WERI-Rb-1 (cell line): ENCODE data around the gene RBPJ.

Experiments
- DNase-seq: peaks from one replicate; pipeline ENCODE4 v3.0.0-alpha.2; 2020
- H3K27ac ChIP-seq: fragments of 250-450 bp; sonication (Bioruptor Pico); 2 replicates; pipeline ENCODE4 v1.5.1; 2020; ENCODE audit warnings: mild to moderate bottlenecking, moderate library complexity
- H3K27me3 ChIP-seq: fragments of 250-450 bp; sonication (Bioruptor Pico); 2 replicates; pipeline ENCODE4 v1.5.1; 2021; ENCODE audit warnings: mild to moderate bottlenecking, low read depth, moderate library complexity; ENCODE audit not compliant: insufficient read depth, severe bottlenecking
- H3K36me3 ChIP-seq: fragments of 250-450 bp; sonication (Bioruptor Pico); 2 replicates; pipeline ENCODE4 v1.5.1; 2020; ENCODE audit warnings: mild to moderate bottlenecking, moderate library complexity
- H3K4me3 ChIP-seq: 2 replicates; pipeline ENCODE4 v1.5.1; 2011; ENCODE audit warnings: low read depth, mild to moderate bottlenecking, control low read depth, low read length
- H3K9me3 ChIP-seq: fragments of 250-450 bp; sonication (Bioruptor Pico); 2 replicates; pipeline ENCODE4 v1.5.1; 2021; ENCODE audit warnings: mild to moderate bottlenecking, moderate library complexity; ENCODE audit not compliant: severe bottlenecking
- TF ChIP-seq, protein P1 (sequence below): IDR thresholded peaks from 2 replicates; pipeline ENCODE4 v1.5.1; 2011; ENCODE audit warnings: low read depth, mild to moderate bottlenecking, control low read depth, inconsistent platforms, low read length

RBPJ gene

DNA sequence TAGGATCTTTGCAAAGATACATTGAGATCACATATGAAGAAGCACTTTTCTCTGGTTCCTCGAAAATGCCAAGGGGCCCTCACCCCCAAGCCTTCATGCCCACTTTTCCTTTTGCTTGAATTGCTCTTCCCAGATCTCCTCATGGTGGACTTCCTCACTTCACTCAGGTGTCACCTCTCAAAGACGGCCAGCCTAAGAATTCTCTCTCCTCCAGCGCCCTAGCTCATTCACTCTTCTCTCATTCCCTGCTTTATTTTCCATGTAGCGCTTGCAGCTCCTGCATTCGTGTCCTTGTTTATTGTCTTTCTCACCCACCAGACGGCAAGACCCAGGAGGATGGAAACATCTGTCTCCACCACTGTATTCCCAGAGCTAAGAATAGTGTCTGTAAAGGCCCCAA, 136.6 kb downstream of the RBPJ start:
- Histone ChIP-seq H3K36me3 (no peaks in the 10 kb centered on the region), H3K27me3 (no peaks in the 10 kb centered on the region), H3K9me3 (peaks cover 6% of the 10 kb centered on the region), H3K4me3 (no peak overlapping the region), H3K27ac (no peak overlapping the region)
- no peak for DNase-seq
- TF ChIP-seq, protein P1, sequence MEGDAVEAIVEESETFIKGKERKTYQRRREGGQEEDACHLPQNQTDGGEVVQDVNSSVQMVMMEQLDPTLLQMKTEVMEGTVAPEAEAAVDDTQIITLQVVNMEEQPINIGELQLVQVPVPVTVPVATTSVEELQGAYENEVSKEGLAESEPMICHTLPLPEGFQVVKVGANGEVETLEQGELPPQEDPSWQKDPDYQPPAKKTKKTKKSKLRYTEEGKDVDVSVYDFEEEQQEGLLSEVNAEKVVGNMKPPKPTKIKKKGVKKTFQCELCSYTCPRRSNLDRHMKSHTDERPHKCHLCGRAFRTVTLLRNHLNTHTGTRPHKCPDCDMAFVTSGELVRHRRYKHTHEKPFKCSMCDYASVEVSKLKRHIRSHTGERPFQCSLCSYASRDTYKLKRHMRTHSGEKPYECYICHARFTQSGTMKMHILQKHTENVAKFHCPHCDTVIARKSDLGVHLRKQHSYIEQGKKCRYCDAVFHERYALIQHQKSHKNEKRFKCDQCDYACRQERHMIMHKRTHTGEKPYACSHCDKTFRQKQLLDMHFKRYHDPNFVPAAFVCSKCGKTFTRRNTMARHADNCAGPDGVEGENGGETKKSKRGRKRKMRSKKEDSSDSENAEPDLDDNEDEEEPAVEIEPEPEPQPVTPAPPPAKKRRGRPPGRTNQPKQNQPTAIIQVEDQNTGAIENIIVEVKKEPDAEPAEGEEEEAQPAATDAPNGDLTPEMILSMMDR: no peak

DNA sequence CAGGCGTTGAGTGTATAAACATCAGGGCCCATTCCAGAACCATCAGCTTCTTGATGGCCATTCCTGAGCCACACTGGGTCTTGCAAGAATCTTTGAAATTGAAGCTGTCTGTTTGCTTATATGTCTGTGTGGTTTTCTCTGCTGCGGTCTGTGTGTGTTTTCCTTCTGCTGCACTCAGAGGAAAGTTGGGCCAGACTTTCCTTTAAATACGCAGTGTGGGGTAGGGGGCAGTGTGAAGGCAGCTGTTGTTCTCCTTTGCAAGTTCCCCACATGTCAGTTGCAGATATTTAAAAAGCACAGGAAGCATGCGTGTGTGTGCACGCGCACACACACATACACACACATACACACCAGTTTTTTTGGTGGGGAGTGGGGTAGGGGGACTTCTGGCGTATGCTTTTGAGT, 137.3 kb downstream of the RBPJ start:
- no peaks in the 10 kb centered on the region for H3K27me3 ChIP-seq
- peaks cover 6% of the 10 kb centered on the region for H3K9me3 ChIP-seq
- no peak overlapping the region for H3K27ac ChIP-seq
- H3K36me3 ChIP-seq: no peaks in the 10 kb centered on the region
- no peak overlapping the region for H3K4me3 ChIP-seq
- no peak for DNase-seq
- TF ChIP-seq, protein P1: no peak

- H3K4me3 ChIP-seq: 0 out of 2 replicates have a peak overlapping the region, but pooled peaks have one; percentile 11
- no peaks in the 10 kb centered on the region for H3K27me3 ChIP-seq
- no peaks in the 10 kb centered on the region for H3K36me3 ChIP-seq
- H3K9me3 ChIP-seq: peaks cover 2% of the 10 kb centered on the region
- TF ChIP-seq, protein P1: peak; percentile 54
- DNase-seq: no peak
- no peak overlapping the region for H3K27ac ChIP-seq
These were observed 138.4 kb downstream of the RBPJ start for GRCh38 chr4:26459054-26459755.

DNA sequence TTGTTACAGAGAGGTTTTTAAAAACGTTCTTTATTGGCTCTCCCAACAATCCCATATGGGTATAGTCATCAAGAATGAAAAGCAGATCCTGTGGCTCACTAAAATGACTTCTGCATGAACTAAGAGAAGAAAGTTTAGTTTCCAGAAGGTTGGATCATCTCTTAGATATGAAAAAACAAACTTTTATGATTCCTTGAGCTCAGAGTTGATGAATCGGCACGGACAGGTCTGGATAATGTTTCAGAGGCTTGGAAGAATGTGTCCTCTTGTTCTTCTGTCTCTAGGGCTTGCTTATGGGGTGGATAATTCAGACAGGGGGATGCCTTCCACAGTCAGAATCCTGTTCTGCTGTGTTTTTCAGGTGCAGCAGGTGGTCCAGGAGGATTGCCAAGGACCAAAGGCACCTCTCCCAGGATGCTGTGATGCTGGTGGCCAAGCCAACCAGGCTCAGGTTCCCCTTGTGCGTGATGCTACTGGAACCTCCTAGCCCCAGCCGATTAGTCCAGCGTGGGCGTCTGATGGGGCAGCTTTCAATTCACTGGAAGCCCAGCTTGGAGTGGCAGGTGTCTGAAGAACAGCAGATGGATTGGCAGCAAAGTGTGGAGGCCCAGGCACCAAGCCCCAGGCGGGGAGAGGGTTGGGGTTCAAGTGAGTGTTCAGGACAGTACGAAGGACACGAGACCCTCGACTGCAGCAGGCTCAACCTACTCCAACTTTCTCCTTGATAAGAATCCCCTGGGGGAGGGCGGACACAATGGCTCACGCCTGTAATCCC, 139.1 kb downstream of the RBPJ start:
- TF ChIP-seq, protein P1: no peak
- no peaks in the 10 kb centered on the region for H3K36me3 ChIP-seq
- no peaks in the 10 kb centered on the region for H3K27me3 ChIP-seq
- H3K4me3 ChIP-seq: no peak overlapping the region
- no peaks in the 10 kb centered on the region for H3K9me3 ChIP-seq
- no peak for DNase-seq
- no peak overlapping the region for H3K27ac ChIP-seq

DNA sequence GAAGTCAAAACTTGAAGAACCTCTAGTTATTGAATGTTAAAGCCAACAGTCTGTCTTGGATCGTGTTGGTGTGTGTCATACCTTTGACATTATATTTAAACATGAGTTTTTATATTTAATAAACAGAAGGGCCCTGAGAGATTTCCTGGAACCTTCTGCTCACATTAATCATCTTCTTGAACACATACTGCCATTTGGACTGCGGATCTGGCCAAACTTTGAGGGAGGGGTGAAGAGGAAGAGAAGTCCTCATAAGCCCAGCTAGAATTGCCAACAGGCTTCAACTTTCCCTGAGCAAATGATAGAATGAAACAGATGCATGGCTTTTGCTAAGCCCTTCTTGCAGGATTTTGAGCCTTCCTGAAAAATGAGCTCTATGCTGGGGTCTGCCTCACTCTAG, 142.1 kb downstream of the RBPJ start:
- no peak overlapping the region for H3K4me3 ChIP-seq
- H3K27ac ChIP-seq: no peak overlapping the region
- H3K27me3 ChIP-seq: no peaks in the 10 kb centered on the region
- no peak for DNase-seq
- no peaks in the 10 kb centered on the region for H3K36me3 ChIP-seq
- no peaks in the 10 kb centered on the region for H3K9me3 ChIP-seq
- TF ChIP-seq, protein P1: no peak
